GM21528 (cell line): ENCODE measurements around the gene FSIP2.

ENCODE experiments used
- ATAC-seq: cut with Tn5 transposase; IDR thresholded peaks from one replicate; pipeline ENCODE4 v1.9.1; 2021; ENCODE audit warnings: mild to moderate bottlenecking, moderate library complexity; ENCODE audit not compliant: unreplicated experiment, low FRiP score

Gene FSIP2

DNA sequence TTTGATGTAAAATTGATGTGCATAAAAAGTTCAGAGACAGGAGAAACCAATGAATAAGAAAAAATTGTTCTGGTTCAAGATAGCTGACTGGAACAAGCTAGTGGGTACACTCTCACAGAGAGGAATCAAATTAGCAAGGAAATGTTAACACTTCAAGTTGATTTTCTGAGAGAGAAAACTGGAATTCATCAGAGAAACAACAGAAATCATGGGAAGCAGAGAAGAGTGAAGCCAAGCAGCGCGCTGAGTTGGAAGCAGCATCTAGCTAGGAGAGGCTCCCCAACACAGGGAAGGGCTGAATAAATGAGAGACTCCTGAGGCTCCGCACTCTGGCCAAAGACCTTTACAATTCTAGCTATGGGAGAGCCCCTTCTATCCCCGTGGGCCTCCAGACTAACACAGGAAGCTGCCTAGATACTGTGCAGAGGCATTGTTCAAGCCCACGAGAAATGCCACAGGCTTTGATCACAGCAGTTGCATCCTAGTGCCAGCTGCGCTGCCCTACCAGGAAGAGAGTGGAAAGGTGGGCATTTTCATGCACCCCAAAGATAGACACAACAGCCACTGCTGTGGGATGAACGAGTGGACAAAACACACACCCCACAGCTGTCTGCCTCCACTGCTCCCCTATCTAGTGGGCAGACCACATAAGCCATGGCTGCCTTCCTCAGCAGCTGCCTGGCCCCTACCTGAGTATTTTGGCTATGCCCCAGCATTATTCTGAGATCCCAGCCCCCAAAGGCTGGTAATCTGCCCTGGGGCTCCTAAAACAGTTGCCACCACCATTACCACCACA, 136.7 kb downstream of the FSIP2 start:
- ATAC-seq: no peak

DNA sequence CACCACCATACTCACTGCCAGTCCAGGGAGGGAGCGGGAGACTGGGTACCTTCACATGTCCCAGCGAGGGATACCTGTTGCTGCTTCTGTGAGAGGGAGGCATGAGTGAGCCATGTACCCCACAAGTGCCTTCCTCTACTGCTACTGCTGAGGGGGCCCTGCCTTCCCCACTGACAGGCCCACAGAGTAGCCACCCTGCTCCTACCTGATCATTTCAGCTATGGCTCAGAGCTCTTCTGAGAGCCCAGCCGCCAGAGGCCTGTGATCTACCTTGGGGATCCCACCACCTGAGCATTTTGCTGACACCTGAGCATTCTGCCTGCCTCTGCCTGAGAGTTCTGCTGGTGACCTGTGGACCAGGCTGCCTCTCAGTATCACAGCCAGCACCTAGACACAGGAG, 137.6 kb downstream of the FSIP2 start:
- ATAC-seq: no peak

DNA sequence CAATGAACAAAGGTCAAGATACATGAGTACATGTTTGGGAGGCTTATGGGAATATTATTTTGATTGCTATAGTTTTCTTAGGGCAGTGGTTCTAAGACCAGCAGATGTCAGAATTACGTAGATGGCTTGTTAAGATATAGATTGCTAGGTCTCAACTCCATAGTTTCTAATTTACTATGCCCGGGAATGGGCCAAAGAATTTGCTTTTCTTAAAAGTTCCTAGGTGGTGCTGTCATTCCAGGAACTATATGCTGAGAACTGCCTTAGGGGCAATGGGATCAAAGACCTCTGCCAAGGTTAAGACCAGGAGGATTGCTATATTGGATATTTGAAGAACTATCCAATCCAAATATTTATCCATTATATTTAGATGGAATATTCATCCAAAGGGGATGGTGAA, 141.8 kb downstream of the FSIP2 start:
- no peak for ATAC-seq
